DND-41 (cell line): ENCODE data around the gene DRAM2.

ENCODE experiments used
- ATAC-seq: fragments of 200-7000 bp; cut with Tn5 transposase; 3 replicates; pipeline ENCODE4 v1.9.1; 2021; ENCODE audit warnings: low read depth; ENCODE audit not compliant: insufficient read depth
- DNase-seq: peaks from one replicate; pipeline ENCODE4 v3.0.0-alpha.2; 2020
- H2AFZ ChIP-seq: 2 replicates; pipeline ENCODE4 v1.6.0; 2012; ENCODE audit warnings: low read depth, low read length
- H3K27ac ChIP-seq: 2 replicates; pipeline ENCODE4 v1.5.1; 2012; ENCODE audit warnings: low read length, inconsistent platforms
- H3K27me3 ChIP-seq: fragments of 200-600 bp; sonication (generic); 2 replicates; pipeline ENCODE4 v1.6.0; 2012; ENCODE audit warnings: low read length, mild to moderate bottlenecking, inconsistent platforms; ENCODE audit not compliant: insufficient read depth, poor library complexity
- H3K36me3 ChIP-seq: 2 replicates; pipeline ENCODE4 v1.5.1; 2012; ENCODE audit warnings: low read length, inconsistent platforms; ENCODE audit not compliant: insufficient read depth
- H3K4me1 ChIP-seq: 2 replicates; pipeline ENCODE4 v1.5.1; 2012; ENCODE audit warnings: mild to moderate bottlenecking, low read length; ENCODE audit not compliant: insufficient read depth
- H3K4me2 ChIP-seq: 2 replicates; pipeline ENCODE4 v1.6.0; 2012; ENCODE audit warnings: mild to moderate bottlenecking, moderate library complexity, low read length, inconsistent platforms; ENCODE audit not compliant: insufficient read depth
- H3K4me3 ChIP-seq, 2 experiments: fragments of 200-600 bp in 1 of 2; shearing (Covaris generic) in 1 of 2; 2 replicates each; pipeline ENCODE4 v1.5.1; 2012 to 2016; ENCODE audit warnings: inconsistent platforms in 2 of 2, low read length in 2 of 2, mild to moderate bottlenecking in 2 of 2, low read depth in 1 of 2, moderate library complexity in 1 of 2
- H3K79me2 ChIP-seq: 2 replicates; pipeline ENCODE4 v1.6.0; 2012; ENCODE audit warnings: low read length, inconsistent platforms; ENCODE audit not compliant: insufficient read depth
- H3K9ac ChIP-seq: 2 replicates; pipeline ENCODE4 v1.6.0; 2012; ENCODE audit warnings: low read depth, mild to moderate bottlenecking, inconsistent platforms, low read length, moderate library complexity
- H3K9me3 ChIP-seq: 2 replicates; pipeline ENCODE4 v1.5.1; 2012; ENCODE audit warnings: low read length, moderate library complexity, mild to moderate bottlenecking, inconsistent platforms; ENCODE audit not compliant: insufficient read depth, severe bottlenecking
- H4K20me1 ChIP-seq: 2 replicates; pipeline ENCODE4 v1.6.0; 2012; ENCODE audit warnings: low read length; ENCODE audit not compliant: insufficient read depth
- EZH2 ChIP-seq: IDR thresholded peaks from 3 replicates; pipeline ENCODE4 v1.6.1; 2012; ENCODE audit warnings: borderline replicate concordance, low read depth, mild to moderate bottlenecking, moderate library complexity, low read length, inconsistent platforms; ENCODE audit not compliant: severe bottlenecking
- TF ChIP-seq, protein P1 (sequence below): IDR thresholded peaks from 2 replicates; pipeline ENCODE4 v1.5.1; 2012; ENCODE audit warnings: borderline replicate concordance, low read length, moderate library complexity, mild to moderate bottlenecking; ENCODE audit not compliant: poor library complexity, severe bottlenecking; ENCODE audit errors: extremely low read depth

DRAM2 gene

DNA sequence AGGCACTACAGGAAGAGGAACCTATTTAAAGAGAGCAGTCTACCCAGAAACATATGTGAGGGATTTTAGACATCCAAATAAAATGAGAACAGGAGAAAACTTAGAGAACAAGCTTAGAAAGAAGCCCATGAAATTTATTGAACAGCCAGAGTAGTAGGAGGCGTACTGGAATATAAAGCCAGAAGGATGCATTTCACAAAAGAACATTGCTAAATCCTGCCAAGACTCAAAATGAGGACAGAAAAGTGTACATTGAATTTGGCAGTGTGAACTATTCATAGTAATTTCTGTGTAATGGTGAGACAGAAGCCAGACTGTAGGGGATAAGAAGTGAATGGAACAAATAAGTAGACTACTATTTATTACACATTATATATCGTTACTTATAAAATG is 22.6 kb upstream of the DRAM2 start:
- Histone ChIP-seq H3K36me3 (peaks cover 73% of the 10 kb centered on the region), H3K9ac (no peak overlapping the region), H3K4me1 (no peaks in the 10 kb centered on the region), H3K4me3 (no peak overlapping the region), H2AFZ (no peak overlapping the region), H3K27ac (no peak overlapping the region), H3K4me2 (no peak overlapping the region), H3K27me3 (no peaks in the 10 kb centered on the region), H4K20me1 (peaks cover 1% of the 10 kb centered on the region; the same call in 1 of the 2 replicates), H3K79me2 (peaks cover 73% of the 10 kb centered on the region), H3K9me3 (no peaks in the 10 kb centered on the region)
- TF ChIP-seq EZH2: no peak
- TF ChIP-seq, protein P1, sequence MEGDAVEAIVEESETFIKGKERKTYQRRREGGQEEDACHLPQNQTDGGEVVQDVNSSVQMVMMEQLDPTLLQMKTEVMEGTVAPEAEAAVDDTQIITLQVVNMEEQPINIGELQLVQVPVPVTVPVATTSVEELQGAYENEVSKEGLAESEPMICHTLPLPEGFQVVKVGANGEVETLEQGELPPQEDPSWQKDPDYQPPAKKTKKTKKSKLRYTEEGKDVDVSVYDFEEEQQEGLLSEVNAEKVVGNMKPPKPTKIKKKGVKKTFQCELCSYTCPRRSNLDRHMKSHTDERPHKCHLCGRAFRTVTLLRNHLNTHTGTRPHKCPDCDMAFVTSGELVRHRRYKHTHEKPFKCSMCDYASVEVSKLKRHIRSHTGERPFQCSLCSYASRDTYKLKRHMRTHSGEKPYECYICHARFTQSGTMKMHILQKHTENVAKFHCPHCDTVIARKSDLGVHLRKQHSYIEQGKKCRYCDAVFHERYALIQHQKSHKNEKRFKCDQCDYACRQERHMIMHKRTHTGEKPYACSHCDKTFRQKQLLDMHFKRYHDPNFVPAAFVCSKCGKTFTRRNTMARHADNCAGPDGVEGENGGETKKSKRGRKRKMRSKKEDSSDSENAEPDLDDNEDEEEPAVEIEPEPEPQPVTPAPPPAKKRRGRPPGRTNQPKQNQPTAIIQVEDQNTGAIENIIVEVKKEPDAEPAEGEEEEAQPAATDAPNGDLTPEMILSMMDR: no peak
- DNase-seq (no peak), ATAC-seq (no peak)

DNA sequence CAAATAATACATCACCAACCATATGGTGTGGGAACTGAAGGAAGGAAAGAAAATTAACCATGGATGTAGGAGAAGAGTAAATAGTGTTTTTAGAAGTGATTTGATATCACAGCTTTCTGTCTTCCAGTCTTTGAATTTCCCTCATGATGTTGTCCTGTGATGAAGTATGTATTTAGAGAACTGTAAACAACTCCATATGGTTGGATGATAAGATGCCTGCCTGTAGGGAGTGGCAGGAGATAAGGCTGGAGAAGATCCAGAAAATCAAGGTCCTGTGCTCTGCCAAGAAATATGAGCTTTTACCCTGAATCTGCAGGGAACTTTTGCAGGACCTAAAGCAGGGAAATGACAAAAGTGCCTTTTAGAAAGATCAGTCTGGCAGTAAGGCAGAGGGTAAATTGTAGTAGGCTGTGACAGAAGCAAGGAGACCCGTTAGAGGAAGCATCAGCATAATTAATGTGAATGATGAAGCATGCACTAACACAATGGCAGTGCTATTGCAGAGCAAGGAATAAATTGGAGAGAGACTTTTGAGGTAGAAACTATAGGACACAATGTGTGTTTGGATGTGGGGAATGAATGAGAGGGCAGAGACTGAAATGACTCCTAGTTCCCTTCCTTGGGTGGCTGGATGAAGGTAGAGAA is 22.1 kb upstream of the DRAM2 start:
- Histone ChIP-seq H3K4me2 (no peak overlapping the region), H3K4me3 (no peak overlapping the region), H3K4me1 (no peaks in the 10 kb centered on the region), H3K36me3 (peaks cover 73% of the 10 kb centered on the region), H3K9ac (no peak overlapping the region), H3K27ac (no peak overlapping the region), H4K20me1 (peaks cover 3% of the 10 kb centered on the region; the same call in 1 of the 2 replicates), H3K79me2 (peaks cover 77% of the 10 kb centered on the region), H3K9me3 (no peaks in the 10 kb centered on the region), H2AFZ (no peak overlapping the region), H3K27me3 (no peaks in the 10 kb centered on the region)
- no peak for ATAC-seq
- DNase-seq: no peak
- no peak for TF ChIP-seq EZH2
- TF ChIP-seq, protein P1: no peak

DNA sequence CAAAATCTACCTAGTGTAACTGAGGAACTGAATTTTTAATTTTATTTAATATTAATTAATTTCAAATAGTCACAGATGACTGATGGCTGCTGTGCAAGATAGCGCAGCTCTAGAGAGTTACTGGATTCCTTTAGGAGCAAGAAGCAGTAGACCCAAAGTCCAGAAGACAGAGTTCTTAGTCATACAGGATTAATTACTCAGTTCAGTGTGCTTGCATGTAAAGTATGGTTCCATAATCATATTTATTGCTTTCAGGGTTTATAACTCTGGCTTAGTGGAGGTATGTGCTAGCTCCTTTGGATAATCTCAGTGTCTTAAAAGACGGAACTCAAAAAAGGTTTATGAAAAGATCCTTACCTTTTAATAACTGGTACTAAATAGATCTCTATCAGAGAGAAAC is 17.5 kb upstream of the DRAM2 start:
- no peak for DNase-seq
- no peak overlapping the region for H2AFZ ChIP-seq

More for the DNA sequence above, 17.5 kb upstream of the DRAM2 start:
- Histone ChIP-seq H3K27me3 (no peaks in the 10 kb centered on the region), H4K20me1 (peaks cover 15% of the 10 kb centered on the region), H3K4me1 (peaks cover 11% of the 10 kb centered on the region), H3K9ac (no peak overlapping the region), H3K4me3 (no peak overlapping the region), H3K27ac (no peak overlapping the region), H3K79me2 (peaks cover 94% of the 10 kb centered on the region), H3K36me3 (peaks cover 72% of the 10 kb centered on the region), H3K9me3 (no peaks in the 10 kb centered on the region), H3K4me2 (no peak overlapping the region)
- no peak for ATAC-seq
- TF ChIP-seq, protein P1: no peak
- no peak for TF ChIP-seq EZH2
